ENCODE data around the gene RPL10. TPM values are rescaled to one million over a fixed set of nuclear protein-coding genes. Genes with fewer than 3 reads are reported as not detected.

The RPL10 gene
- total RNA-seq, 2 experiments from 2014 or later: 1,884 to 2,727 TPM

- Mint-ChIP-seq H3K4me3 (peak overlapping the region; percentile 56), H3K27me3 (no peaks in the 10 kb centered on the region), H3K9me3 (no peaks in the 10 kb centered on the region), H3K36me3 (ENCODE audit: low read depth) (peaks cover 11% of the 10 kb centered on the region), H3K4me1 (peaks cover 21% of the 10 kb centered on the region), H3K27ac (no peak overlapping the region)
- CTCF ChIA-PET: interaction anchor here (1.1 kb wide), 1 partner anchor 10 kb away, joined by 3 read pairs; no protein-coding TSS in a partner anchor
- POLR2A ChIA-PET: no interaction called here
- no peak for DNase-seq
Observed at GRCh38 chrX:154444755-154445246, 46.6 kb downstream of the RPL10 start.

GRCh38 chrX:154445776-154446175 is 47.6 kb downstream of the RPL10 start:
- ChIA-PET POLR2A (interaction anchor here (0.6 kb wide), 1 partner anchor 98 kb away, joined by 3 read pairs; no protein-coding TSS in a partner anchor), CTCF (interaction anchor here (1.1 to 1.9 kb wide), 2 partner anchors 9 to 42 kb away, joined by 3 to 5 read pairs; no protein-coding TSS in a partner anchor)
- Mint-ChIP-seq H3K9me3 (no peaks in the 10 kb centered on the region), H3K36me3 (ENCODE audit: low read depth) (peaks cover 11% of the 10 kb centered on the region), H3K27me3 (no peaks in the 10 kb centered on the region), H3K4me1 (peaks cover 17% of the 10 kb centered on the region), H3K27ac (no peak overlapping the region), H3K4me3 (peak overlapping the region; percentile 34)
- DNase-seq: no peak

GRCh38 chrX:154446430-154446829 is 48.3 kb downstream of the RPL10 start:
- Mint-ChIP-seq H3K4me3 (no peak overlapping the region), H3K27me3 (no peaks in the 10 kb centered on the region), H3K4me1 (peaks cover 16% of the 10 kb centered on the region), H3K27ac (no peak overlapping the region), H3K9me3 (no peaks in the 10 kb centered on the region), H3K36me3 (ENCODE audit: low read depth) (peaks cover 9% of the 10 kb centered on the region)
- CTCF ChIA-PET: interaction anchor here (1.9 kb wide), 1 partner anchor 41 kb away, joined by 5 read pairs; no protein-coding TSS in a partner anchor
- POLR2A ChIA-PET: no interaction called here
- DNase-seq: no peak

GRCh38 chrX:154448484-154448883 is 50.3 kb downstream of the RPL10 start:
- Mint-ChIP-seq H3K4me1 (peaks cover 4% of the 10 kb centered on the region), H3K9me3 (no peaks in the 10 kb centered on the region), H3K27me3 (no peaks in the 10 kb centered on the region), H3K4me3 (no peak overlapping the region), H3K36me3 (ENCODE audit: low read depth) (peaks cover 9% of the 10 kb centered on the region), H3K27ac (no peak overlapping the region)
- CTCF ChIA-PET: no interaction called here
- no peak for DNase-seq
- POLR2A ChIA-PET: no interaction called here

- Mint-ChIP-seq H3K27ac (no peak overlapping the region), H3K36me3 (ENCODE audit: low read depth) (peaks cover 9% of the 10 kb centered on the region), H3K9me3 (no peaks in the 10 kb centered on the region), H3K4me1 (peaks cover 2% of the 10 kb centered on the region), H3K27me3 (no peaks in the 10 kb centered on the region), H3K4me3 (no peak overlapping the region)
- no peak for DNase-seq
- ChIA-PET POLR2A (no interaction called here), CTCF (interaction anchor here (0.5 to 1.5 kb wide), 2 partner anchors 23 to 381 kb away, joined by 3 to 4 read pairs; no protein-coding TSS in a partner anchor)
Observed at GRCh38 chrX:154449618-154450017, 51.4 kb downstream of the RPL10 start.

GRCh38 chrX:154450312-154450711 is 52.1 kb downstream of the RPL10 start:
- no peak overlapping the region for H3K4me3 Mint-ChIP-seq
- DNase-seq: no peak
- POLR2A ChIA-PET: no interaction called here

More at GRCh38 chrX:154450312-154450711, 52.1 kb downstream of the RPL10 start:
- CTCF ChIA-PET: interaction anchor here (0.9 to 1.5 kb wide), 2 partner anchors 9 to 22 kb away, joined by 3 read pairs; no protein-coding TSS in a partner anchor
- Mint-ChIP-seq H3K36me3 (ENCODE audit: low read depth) (peaks cover 9% of the 10 kb centered on the region), H3K4me1 (peaks cover 2% of the 10 kb centered on the region), H3K27me3 (no peaks in the 10 kb centered on the region), H3K9me3 (no peaks in the 10 kb centered on the region), H3K27ac (no peak overlapping the region)

Small RNAs within 50 kb of the gene (microRNA-seq; reads per million reads assigned to microRNA genes)
- 0.63 reads per million for gene MIR6858 (ENCODE audit: borderline microRNAs expressed, borderline replicate concordance)

Other genes with a start within 250 kb of the RPL10 start
- gene OPN1MW, start 215.8 kb upstream of the RPL10 start, total RNA-seq: not detected
- gene OPN1MW2, start 178.6 kb upstream of the RPL10 start, total RNA-seq: not detected
- not detected for gene OPN1MW3, start 140.8 kb upstream of the RPL10 start, total RNA-seq
- gene TEX28, start 103.3 kb upstream of the RPL10 start, total RNA-seq: not detected
- gene TKTL1, start 102.6 kb upstream of the RPL10 start, total RNA-seq: 1 to 10 TPM; 4.2 to 5.2 TPM
- gene FLNA, start 23.7 kb upstream of the RPL10 start, total RNA-seq: 1,000 to 10,000 TPM; 1,440 to 1,524 TPM
- 10 to 100 TPM; 52.1 to 59.9 TPM for gene EMD, start 19.1 kb upstream of the RPL10 start, total RNA-seq
- 10 to 100 TPM; 21.8 to 24.3 TPM for gene DNASE1L1, start 10.9 kb downstream of the RPL10 start, total RNA-seq
- 100 to 1,000 TPM in 1 of 2 experiments, 10 to 100 TPM in 1; 86.6 to 104 TPM for gene TAFAZZIN, start 13.2 kb downstream of the RPL10 start, total RNA-seq
- gene ATP6AP1, start 30.3 kb downstream of the RPL10 start, total RNA-seq: 10 to 100 TPM; 46.1 to 46.9 TPM
- 100 to 1,000 TPM; 118 to 123 TPM for gene GDI1, start 38.8 kb downstream of the RPL10 start, total RNA-seq
- 10 to 100 TPM; 54.3 to 66.9 TPM for gene FAM50A, start 45.8 kb downstream of the RPL10 start, total RNA-seq
- 10 to 100 TPM; 26.2 to 28.3 TPM for gene PLXNA3, start 59.9 kb downstream of the RPL10 start, total RNA-seq
- 10 to 100 TPM; 43.2 to 47.9 TPM for gene LAGE3, start 80.9 kb downstream of the RPL10 start, total RNA-seq
- 10 to 100 TPM; 46.4 to 47.3 TPM for gene UBL4A, start 88.2 kb downstream of the RPL10 start, total RNA-seq
- 10 to 100 TPM; 21.7 to 26.0 TPM for gene SLC10A3, start 92.3 kb downstream of the RPL10 start, total RNA-seq
- 10 to 100 TPM; 34.4 to 38.6 TPM for gene FAM3A, start 117.9 kb downstream of the RPL10 start, total RNA-seq
- 10 to 100 TPM; 64.7 to 69.4 TPM for gene G6PD, start 148.5 kb downstream of the RPL10 start, total RNA-seq
- 10 to 100 TPM; 41.5 to 46.0 TPM for gene IKBKG, start 149.2 kb downstream of the RPL10 start, total RNA-seq
- not detected for gene CTAG1A, start 186.8 kb downstream of the RPL10 start, total RNA-seq
- not detected for gene CTAG1B, start 220.9 kb downstream of the RPL10 start, total RNA-seq